8988T (cell line): ENCODE data around the gene USP16.
"Not testable (repeated sequence)": the region's sequence is repeated elsewhere in the genome, so short reads cannot be mapped to it uniquely, and the experiment has no call there.

Experiments
- DNase-seq: peaks from one replicate; pipeline ENCODE4 v3.0.0; 2011

The USP16 gene

DNA sequence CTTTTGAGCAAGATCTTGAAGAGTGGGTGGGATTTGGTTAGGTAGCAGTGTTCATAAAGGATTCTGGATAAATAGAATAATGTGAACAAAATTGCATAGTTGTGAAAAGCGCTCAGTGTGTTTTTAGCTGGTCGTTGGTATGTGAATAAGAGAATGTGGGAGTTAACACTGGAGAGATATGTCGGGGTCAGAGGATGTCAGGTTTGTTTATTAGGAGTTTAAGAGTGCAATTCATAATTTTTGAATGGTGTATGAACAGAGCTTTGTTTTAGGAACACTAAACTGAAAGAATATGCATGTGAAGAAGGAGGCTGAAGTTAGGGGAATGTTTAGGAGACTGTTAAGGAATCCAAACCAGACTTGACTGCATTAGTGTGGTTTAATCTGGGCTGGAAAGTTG, 9.4 kb downstream of the USP16 start:
- no peak for DNase-seq

DNA sequence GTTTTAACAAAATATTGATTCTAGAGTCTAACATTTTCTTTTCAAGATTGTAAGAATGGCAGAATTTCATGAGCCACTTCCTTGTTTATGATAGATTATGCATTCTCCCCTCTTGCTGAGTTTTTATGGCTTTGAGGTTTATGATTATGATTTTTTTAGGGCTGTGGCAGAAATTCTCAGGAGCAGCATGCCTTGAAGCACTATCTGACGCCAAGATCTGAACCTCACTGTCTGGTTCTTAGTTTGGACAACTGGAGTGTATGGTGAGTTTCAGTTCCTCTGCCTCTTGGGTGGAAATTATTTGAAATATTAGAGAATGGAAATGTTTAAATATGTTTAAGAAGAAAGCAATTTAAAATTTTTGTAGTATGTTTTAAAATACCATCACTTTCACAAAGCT, 10.2 kb downstream of the USP16 start:
- DNase-seq = no peak

DNA sequence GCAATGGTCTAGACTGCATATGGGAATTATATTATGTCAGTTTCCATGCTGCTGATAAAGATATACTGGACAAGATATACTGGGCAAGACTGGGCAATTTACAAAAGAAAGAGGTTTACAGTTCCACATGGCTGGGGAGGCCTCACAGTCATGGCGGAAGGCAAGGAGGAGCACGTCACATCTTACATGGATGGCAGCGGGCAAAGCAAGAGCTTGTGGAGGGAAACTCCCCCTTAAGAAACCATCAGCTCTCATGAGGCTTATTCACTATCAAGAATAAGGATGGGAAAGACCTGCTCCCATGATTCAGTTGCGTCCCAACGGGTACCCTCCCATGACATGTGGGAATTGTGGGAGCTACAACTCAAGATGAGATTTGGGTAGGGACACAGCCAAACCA, 27.8 kb downstream of the USP16 start:
- no peak for DNase-seq

DNA sequence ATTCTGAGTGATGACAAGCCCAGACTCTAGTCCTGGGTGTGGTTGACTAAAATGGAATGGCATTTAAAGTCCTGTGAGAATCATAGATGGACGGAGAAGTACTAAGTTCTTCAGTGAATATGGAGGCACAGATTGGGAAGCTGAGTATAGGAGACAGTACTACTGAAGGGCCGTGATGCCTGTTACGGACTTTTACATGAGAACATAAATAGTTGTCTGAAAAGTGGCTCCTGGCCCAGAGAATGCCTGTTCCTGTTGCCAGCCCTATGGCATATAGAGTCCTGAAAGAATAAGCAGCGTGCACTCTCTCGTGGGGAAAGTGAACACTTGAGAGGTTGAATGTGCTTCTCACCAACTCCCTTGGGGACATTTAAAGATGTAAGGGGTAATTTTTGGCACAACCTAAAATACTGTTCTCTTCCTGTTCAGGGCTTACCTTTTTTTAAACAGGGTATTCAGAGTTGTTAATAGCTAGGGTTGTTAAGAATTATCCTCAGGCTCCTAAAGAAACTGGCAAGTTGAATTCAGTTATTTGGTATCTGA, 28.6 kb downstream of the USP16 start:
- no peak for DNase-seq

DNA sequence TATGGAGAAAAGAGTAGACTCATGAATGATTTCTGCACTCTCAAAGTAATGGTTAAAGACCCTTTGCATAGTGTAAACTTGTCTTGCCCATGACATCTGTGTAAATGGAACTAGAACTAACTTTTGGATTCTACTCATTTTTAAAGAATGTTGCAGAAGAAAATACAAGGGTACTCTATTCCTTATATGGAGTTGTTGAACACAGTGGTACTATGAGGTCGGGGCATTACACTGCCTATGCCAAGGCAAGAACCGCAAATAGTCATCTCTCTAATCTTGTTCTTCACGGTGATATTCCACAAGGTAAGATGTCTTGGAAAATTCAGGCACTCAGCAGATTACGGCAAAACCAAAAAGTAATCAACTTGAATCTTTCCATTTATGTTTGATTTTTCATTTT, 29.2 kb downstream of the USP16 start:
- DNase-seq = no peak

DNA sequence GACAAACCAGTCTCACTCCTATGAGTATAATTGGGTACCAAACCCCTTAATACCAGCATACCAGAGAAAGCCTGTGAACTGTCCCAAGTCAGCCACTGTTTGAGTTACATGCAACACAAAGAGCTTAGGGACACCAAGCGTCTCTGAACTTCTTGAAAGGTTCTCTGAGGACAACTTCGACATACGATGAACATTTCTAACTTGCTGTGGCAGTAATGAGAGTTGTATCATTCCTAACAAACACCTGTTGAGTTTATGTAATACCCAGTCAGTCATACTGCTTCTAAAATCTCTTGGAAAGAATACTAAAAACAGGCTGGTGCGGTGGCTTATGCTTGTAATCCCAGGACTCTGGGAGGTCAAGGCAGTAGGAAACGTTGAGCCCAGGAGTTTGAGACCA, 30.6 kb downstream of the USP16 start:
- DNase-seq = no peak

DNA sequence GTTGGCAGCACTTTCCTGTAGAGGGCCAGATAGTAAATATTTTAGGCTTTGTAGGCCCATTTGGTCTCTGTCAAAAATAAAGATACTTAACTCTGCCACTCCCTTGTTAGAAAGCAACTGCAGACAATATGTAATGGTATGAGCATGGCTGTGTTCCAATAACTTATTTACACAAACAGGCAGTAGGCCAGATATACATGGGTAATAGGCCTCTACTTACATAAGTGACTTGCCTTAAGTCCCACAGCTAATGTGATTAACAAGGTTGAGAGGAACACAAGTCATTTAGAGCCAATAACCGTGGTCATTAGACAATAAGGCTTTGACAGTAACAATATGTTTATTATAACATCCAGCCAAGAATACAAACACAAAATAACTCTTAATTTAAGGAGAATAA, 31.5 kb downstream of the USP16 start:
- no peak for DNase-seq

DNA sequence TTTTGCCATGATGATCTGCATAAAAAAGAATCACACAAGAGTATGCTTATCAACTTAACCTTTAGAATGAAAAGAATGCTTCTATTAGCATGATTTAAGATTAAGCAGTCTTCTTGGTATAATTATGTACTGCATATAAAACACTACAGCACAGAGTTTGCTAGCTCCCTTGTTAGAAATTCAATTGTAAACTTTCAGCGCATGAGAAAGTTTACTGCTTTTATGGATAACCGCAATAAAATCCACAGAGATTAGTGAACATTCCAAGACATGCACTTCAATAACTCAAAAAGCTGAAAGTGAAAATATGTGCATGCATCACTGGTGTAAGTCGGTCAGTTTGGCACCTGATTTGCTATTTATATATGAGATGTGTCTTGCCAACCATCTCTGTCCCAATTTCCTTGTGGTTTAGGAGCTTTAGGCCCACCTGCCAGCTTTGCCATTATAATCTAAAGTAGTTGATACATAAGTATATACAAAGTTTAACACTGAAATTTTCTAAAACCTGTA, 32.1 kb downstream of the USP16 start:
- no peak for DNase-seq

DNA sequence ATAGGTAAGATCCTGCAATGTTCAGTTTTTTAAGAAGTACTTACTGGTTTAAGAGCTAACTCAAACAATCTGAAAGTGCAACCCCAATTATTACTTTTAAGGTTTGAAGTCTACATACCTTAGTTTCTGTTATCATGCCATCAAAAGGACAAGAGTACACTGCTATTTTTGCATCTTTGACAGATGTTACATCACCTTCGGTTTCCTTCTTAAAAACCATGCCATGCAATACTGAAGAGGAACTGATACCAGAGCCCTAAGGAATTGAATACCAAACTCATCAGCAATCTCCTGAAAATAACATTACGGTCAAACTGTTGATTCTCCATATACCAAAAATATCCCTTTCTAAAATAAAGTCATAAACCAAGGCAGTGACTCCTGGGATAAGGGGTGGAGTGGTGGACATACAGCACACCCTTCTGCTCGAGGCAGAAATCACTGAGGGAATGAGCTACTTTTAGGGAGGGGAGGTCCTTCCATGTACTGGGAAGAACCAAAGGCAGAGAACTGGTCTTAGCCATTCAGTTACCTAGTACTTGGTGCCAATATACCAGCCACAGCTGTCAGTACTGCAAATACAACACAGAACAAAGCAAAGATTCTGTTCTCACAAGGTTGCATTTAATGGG, 40.5 kb downstream of the USP16 start:
- no peak for DNase-seq

DNA sequence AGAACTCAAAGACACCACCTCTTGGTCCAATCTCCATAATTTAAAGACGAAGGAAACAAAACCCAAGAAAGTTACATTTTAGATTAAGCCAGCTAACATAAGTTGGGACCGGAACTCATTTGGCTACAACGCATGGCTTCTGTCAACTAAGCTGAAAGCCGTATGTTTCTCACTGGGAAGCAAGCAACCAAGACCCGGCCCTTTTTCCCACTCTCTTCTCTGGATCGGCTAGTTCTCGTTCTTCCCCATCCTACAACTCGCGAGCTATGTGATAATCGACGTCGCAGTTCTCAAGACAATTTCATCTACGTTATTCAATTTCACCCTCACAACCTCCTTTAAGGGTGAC, 48.4 kb downstream of the USP16 start:
- no peak for DNase-seq

DNA sequence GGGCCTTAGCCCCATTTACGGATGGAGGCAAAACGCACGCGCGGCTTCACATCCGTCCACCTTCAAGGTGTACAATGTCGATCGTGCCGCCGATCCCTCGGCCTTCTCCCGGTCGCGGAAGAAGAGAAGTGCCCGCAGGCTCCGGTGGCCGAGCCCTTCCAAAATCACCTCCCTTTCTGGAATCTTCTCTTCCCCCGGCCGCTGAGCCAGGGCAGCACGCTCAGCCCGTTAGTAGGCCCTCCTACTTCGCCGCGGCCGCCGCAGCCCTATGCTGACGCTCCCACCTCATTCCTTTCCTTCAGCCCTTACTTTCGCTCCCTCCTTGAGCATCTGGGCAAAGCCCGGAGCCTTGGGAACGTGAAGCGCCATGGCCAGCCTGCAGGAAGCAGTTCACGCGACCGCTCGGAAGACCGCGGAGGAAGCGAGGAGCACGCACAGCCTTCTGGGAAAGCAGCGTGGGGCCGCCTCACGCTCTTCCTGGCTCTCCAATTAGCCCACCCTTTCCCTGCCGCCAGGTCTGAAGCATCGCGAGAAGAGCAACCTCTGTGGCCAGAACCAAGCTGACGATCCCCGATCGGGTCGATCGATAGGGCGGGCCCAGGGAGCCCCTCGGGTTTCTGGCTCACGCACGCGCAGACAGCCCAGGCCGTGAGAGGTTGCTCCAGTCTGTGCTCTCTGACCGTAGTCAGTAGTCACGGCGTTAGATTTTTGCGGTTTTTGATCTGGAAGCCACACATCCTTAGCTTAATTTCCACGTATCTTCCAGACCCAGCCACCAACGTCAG, 48.9 kb downstream of the USP16 start, which contains the start of gene CCT8:
Gene CCT8 (minus strand): TSS at position 427 of the 785 bp plus-strand sequence. CDS start 58 bp downstream, at position 369.
- peak; percentile 51 for DNase-seq

DNA sequence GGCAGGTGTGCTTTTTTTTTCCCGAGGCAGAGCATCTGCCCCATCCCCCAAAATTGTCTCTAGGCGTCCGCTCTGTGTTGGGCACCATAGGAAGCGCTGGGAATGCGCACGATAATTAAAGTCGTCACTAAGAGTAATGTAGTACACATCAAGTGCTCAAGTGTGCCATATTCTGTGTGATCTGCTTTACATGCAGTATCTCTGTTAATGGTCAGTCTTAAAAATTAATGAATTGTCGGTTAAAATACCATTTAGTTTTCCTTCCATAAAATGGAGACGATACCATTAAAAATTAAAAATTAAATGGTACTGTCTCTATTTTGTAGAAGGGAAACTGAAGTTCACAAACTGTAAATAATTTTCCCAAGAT, 49.5 kb downstream of the USP16 start:
- DNase-seq = no peak

DNA sequence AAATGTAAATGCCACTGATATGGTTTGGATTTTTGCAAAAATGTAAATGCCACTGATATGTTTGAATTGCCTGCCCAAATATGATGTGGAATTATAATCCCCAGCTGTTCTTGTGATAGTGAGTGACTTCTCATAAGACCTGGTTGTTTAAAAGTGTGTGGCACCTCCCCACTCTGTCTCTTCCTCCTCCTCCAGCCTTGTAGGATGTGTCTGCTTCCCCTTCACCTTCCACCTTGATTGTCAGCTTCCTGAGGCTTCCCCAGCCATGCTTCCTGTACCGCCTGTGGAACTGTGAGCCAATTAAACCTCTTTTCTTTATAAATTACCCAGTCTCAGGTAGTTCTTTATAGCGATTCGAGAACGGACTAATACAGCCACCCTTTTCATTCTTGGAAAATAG, 50.3 kb downstream of the USP16 start:
- DNase-seq = no peak

DNA sequence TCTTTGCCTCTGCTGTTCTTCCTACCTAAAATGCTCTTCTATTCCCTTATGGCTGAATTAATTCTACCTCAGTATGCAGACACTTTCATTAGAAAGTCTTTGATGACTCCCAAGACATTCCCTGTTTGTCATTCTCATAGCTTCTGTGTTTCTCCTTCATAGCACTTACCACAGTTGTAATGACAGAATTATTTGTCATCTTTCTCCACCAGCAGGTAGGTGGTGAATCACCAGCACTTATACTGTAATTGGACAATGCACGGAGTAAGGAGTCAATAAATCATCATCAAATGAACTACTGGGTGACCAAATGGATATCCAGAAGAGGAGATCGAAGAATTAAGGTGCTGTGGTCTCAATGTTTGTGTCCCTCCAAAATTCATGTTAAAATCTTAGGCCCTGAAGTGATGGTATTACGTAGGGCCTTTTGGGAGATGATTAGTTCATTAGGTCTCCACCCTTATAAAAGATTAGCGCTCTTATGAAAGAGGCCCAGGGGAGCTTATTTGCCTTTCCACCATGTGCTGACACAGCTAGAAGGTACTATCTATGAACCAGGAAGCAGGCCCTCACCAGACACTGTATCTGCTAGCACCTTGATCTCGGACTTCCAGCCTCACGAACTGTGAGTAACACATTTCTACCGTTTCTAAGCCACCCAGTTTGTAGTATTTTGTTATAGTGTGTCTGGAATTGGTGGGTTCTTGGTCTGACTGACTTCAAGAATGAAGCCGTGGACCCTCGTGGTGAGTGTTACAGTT, 51.4 kb downstream of the USP16 start:
- no peak for DNase-seq

DNA sequence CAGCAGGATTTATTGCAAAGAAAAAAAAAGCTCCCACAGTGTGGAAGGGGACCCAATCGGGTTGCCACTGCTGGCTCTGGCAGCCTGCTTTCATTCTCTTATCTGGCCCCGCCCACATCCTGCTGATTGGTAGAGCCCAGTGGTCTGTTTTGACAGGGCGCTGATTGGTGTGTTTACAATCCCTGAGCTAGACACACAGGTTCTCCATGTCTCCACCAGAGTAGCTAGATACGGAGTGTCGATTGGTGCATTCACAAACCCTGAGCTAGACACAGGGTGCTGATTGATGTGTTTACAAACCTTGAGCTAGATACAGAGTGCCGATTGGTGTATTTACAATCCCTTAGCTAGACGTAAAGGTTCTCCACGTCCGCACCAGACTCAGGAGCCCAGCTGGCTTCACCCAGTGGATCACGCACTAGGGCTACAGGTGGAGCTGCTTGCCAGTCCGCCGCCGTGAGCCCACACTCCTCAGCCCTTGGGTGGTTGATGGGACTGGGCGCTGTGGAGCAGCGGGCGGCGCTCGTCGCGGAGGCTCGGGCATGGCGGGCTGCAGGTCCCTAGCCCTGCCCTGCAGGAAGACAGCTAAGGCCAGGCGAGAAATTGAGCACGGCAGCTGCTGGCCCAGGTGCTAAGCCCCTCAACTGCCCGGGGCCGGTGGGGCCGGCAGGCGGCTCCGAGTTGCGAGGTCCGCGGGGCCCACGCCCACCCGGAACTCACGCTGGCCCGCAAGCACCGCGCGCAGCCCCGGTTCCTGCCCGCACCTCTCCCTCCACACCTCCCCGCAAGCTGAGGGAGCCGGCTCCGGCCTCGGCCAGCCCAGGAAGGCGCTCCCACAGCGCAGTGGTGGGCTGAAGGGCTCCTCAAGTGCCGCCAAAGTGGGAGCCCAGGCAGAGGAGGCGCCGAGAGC, 52.5 kb downstream of the USP16 start:
- not testable (repeated sequence) for DNase-seq

DNA sequence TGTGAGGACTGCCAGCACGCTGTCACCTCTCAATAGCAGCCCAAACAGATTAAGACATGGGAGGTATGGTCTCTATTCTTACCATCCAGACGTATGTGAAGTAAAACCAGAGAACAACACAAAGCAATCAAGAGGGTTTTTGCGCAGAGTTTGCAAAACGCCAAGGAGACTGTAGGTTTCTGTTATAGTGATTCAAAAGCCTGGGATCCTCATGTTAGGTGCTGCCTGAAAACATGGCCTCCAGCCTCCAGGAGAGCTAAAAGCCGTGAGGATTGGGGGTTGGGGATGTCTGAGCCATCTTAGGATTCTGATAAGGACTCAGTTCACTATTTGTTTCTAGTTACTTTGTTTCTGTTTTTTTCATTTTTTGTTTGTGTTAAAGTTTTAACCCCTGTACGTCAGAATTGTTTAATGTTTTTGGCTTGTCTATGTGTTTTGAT, 53.2 kb downstream of the USP16 start:
- no peak for DNase-seq

DNA sequence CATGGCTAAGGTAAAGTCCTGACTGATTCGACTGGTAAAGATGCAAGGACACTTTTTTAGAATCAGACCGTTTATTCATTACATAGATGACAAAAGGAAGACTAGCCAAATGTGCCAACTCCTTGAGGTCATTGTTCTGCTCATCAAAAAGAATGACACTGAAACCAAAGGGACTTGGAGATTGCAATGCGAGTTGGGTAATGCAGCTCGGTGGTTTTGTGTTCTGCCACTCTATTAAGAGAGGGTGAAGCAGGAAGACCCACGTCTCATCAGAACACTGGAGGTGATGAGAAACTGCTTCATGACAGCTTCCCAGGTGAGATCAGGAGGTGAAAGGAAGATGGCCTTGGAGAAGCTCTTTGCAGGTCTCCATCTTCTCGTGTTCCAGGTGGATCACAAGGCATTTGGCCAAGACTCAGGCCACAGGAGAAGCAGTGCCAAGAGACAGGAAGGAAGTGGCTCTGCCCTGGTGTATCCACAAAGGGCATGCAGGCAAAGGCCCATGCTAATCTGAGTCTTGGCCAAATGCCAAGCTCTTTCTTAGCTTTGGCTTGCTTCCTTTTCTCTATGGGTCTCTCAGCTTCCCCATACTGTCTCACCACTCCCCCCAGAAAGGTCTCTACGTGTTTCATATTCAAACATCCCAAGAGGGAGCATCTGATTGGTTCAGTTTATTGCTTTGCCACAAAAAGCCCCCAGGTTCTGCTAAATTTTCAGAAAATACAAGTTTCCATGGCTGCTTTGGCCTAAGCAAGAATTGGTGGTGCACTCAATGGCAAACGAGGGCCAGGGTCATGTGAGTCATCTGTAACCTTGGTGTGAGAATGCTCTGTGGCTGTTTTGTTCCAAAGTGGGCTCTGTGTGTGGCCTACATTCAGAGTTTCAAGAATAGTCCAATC, 54.6 kb downstream of the USP16 start:
- no peak for DNase-seq

DNA sequence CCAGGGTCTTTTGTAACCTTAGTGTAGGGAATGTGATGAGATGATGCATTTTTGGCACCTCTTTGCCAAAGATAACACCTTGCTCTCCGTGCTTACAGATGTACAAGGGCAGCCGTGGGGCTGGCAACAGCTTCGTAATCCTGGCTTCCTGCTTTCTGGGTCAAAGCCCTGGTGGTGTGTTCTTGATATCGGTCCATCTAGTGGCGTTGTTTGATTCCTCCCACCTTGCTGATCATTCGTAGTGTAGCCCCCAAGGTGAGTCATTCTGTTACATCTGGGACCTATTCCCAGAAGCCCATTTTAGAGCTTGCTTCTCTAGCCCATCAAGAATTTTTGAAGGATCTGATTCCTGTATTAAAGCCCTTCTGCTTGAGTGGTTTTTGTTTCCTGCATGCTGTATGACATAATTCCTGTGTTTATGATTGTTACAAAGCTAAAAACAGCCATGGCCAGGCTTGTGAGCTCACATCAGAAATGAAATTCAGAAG, 56.0 kb downstream of the USP16 start:
- no peak for DNase-seq

DNA sequence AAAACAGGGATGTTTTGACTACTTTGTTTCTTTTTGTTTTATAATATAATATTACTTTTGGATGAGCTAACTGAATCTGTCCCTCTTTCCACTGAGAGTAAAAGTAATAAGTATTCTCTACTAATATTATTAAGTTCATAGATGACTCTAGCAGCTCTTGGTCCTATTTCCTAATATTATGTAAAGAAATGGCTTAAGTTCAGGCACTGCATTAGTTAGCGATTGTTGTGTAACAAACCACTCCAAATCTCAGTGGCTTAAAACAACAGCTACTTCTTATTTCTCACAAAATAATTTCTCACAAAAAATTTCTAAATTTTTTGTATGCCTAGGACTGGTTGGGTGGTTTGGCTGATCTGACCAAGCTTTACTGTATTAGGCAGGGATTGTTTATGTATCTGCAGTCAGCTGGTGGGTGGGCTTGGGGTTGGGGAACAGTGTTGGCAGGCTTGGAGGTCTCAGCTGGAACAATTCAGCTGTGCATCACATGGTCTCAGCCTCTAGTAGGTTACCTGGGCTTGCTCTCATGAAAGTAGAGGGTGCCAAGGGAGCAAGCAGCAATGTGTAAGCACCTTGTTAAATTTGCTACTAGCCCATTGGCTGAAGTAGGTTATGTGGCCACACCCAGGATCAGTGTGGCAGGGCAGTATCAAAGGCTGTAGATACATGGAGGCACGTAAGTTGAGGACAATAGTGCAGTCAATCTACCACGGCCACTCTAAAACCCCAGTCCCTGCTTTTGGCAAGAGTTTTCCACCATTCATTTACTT, 57.8 kb downstream of the USP16 start:
- DNase-seq = no peak

DNA sequence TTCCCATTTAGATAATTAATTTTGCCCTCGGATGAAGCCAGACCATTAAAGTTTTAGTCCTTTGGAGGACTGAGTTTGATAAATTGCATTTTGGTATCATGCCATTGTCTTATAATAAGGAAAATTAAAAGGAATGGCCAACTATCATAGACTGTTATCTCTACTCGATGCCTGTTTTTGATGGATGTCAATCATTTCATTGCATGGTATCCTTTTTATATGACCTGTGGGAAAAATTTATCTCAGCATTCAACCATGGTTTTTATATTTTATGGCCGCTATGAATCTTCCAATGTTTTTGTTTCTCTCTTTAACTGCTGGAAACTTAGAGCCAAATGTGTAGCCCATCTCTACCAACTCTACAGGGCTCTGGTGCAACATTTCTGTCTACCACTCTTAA, 58.8 kb downstream of the USP16 start:
- DNase-seq = no peak
